Lower leg skin (tissue), 4 donors: ENCODE measurements around the gene ABCB7. TPM values are rescaled to one million over a fixed set of nuclear protein-coding genes. Genes with fewer than 3 reads are reported as not detected.
"Not testable (repeated sequence)": the region's sequence is repeated elsewhere in the genome, so short reads cannot be mapped to it uniquely, and the experiment has no call there.

Experiments used
- DNase-seq, 2 donors: peaks; one replicate each; pipeline ENCODE4 v3.0.0-alpha.2; 2019; ENCODE audit warnings: low spot score in 2 of 2
- H3K4me3 ChIP-seq: fragments of 200-600 bp; sonication (generic); 2 replicates; pipeline ENCODE4 v1.5.1; 2017; ENCODE audit warnings: mild to moderate bottlenecking, low read depth; ENCODE audit not compliant: poor library complexity, severe bottlenecking
- POLR2A ChIP-seq, 2 donors: fragments of 450-650 bp; IDR thresholded peaks; one replicate each; pipeline ENCODE4 v1.6.1; 2016 to 2017; ENCODE audit warnings: antibody characterized with exemption in 2 of 2, mild to moderate bottlenecking in 1 of 2, moderate library complexity in 1 of 2
- WGBS, 2 donors: methylation state at CpG; one replicate each; pipeline ENCODE4 v1.1.5; 2018; 5-methylcytosine and 5-hydroxymethylcytosine counted together
- intact Hi-C: fragments of 100-400 bp; cut with DNase I; formaldehyde crosslinking; loops from one replicate; pipeline ENCODE4 v1.15.0; 2023; ENCODE audit warnings: low total_unique reads
- total RNA-seq, 4 donors: library from RNA; depleted of rRNA; stranded (reverse); fragments of >200 nt; gene quantifications; one replicate each; pipeline ENCODE4 v1.1.0, GENCODE V29; 2016
- TF ChIP-seq, protein P1 (sequence below), 3 donors: fragments of 450-650 bp; IDR thresholded peaks; one replicate each; pipeline ENCODE4 v1.5.1; 2016; ENCODE audit warnings: antibody characterized with exemption in 3 of 3, mild to moderate bottlenecking in 3 of 3, moderate library complexity in 2 of 3

The ABCB7 gene
- total RNA-seq, result 10 to 100 TPM; 24.0 to 55.8 (median 46.3) TPM

DNA sequence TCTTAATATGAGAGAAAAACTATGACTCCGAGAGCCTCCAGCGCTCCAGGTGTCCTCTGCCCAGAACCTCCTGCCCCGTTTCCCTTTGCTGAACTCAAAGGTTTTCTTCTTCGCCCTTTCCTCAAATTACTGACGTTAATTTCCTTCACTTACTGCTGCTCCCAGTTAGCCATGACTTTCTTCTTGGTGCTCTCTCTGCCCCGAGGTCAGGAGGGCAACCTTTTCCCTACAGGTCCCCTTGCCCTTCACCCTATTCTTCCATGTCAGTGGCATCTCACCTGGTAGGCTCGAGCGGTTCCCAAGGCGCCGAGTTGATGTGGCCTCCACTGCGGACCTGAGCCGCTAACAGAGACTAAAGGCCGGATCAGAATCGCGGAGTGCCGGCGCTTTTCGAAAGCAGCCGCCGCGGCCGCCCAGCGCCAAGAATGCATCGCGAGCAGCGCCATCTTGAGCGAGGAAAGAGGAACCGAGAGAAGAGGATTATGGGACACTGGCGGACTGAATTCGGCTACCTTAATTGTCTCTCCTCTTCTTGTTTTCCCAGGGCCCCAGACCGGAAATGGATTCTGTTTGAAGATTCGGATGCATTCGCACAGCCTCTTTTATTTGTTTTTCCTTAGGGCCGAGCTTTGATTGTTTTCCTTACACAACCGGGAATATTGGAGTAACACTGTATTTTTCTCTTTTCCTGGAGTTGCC is at the start of gene ABCB7:
ABCB7 (minus strand) TSS at position 457 of the 699 bp plus-strand sequence; CDS start at position 446, 11 bp downstream.
- 0 to 35% methylated on average over 24 to 35 of the region's 35 CpGs for WGBS, 2 donors
- peak within 1 kb of the TSS; percentile 68 for H3K4me3 ChIP-seq
- intact Hi-C loops, result no loop called here
- no peak for TF ChIP-seq POLR2A (IDR thresholded peaks at IDR 0.05)
- TF ChIP-seq, protein P1, sequence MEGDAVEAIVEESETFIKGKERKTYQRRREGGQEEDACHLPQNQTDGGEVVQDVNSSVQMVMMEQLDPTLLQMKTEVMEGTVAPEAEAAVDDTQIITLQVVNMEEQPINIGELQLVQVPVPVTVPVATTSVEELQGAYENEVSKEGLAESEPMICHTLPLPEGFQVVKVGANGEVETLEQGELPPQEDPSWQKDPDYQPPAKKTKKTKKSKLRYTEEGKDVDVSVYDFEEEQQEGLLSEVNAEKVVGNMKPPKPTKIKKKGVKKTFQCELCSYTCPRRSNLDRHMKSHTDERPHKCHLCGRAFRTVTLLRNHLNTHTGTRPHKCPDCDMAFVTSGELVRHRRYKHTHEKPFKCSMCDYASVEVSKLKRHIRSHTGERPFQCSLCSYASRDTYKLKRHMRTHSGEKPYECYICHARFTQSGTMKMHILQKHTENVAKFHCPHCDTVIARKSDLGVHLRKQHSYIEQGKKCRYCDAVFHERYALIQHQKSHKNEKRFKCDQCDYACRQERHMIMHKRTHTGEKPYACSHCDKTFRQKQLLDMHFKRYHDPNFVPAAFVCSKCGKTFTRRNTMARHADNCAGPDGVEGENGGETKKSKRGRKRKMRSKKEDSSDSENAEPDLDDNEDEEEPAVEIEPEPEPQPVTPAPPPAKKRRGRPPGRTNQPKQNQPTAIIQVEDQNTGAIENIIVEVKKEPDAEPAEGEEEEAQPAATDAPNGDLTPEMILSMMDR (IDR thresholded peaks at IDR 0.05), result no peak
- peak; percentile 46 to 87 for DNase-seq

DNA sequence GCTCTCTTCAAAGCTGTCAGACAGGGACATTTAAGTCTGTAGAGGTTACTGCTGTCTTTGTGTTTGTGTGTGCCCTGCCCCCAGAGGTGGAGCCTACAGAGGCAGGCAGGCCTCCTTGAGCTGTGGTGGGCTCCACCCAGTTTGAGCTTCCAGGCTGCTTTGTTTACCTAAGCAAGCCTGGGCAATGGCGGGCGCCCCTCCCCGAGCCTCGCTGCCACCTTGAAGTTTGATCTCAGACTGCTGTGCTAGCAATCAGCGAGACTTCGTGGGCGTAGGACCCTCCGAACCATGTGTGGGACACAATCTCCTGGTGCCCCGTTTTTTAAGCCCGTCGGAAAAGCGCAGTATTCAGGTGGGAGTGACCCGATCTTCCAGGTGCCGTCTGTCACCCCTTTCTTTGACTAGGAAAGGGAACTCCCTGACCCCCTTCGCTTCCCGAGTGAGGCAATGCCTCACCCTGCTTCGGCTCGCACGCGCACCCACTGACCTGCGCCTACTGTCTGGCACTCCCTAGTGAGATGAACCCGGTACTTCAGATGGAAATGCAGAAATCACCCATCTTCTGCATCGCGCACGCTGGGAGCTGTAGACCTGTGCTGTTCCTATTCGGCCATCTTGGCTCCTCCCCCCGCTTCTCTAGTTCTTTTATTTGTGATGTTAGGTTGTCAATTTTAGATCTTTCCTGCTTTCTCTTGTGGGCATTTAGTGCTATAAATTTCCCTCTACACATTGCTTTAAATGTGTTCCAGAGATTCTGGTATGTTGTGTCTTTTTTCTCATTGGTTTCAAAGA is 32.5 kb upstream of the ABCB7 start:
- intact Hi-C loops, H3K4me3 ChIP-seq, DNase-seq: not testable (repeated sequence)
- WGBS, 2 donors, result 83 to 91% methylated on average over 25 to 27 of the region's 27 CpGs

GRCh38 chrX:75181721-75182120 is 25.6 kb upstream of the ABCB7 start:
- DNase-seq, result no peak
- H3K4me3 ChIP-seq, result no peak overlapping the region
- intact Hi-C loops, result no loop called here

GRCh38 chrX:75179536-75180293 is 23.6 kb upstream of the ABCB7 start:
- 86 to 94% methylated on average over 11 to 12 of the region's 25 CpGs for WGBS, 2 donors
- DNase-seq, intact Hi-C loops, H3K4me3 ChIP-seq: not testable (repeated sequence)

More at GRCh38 chrX:75181721-75182120, 25.6 kb upstream of the ABCB7 start:
- TF ChIP-seq POLR2A (IDR thresholded peaks at IDR 0.05), result no peak
- TF ChIP-seq, protein P1 (IDR thresholded peaks at IDR 0.05), result no peak

GRCh38 chrX:75172257-75172890 is 16.3 kb upstream of the ABCB7 start:
- H3K4me3 ChIP-seq, intact Hi-C loops: not testable (repeated sequence)
- 89 to 93% methylated on average over 16 of the region's 16 CpGs for WGBS, 2 donors
- DNase-seq, result peak in 1 of 2 donors; percentile 76

- no peak overlapping the region for H3K4me3 ChIP-seq
- DNase-seq, result no peak
- TF ChIP-seq, protein P1 (IDR thresholded peaks at IDR 0.05), result no peak
- no peak for TF ChIP-seq POLR2A (IDR thresholded peaks at IDR 0.05)
- 53 to 64% methylated on average over 3 of the region's 3 CpGs for WGBS, 2 donors
- intact Hi-C loops, result no loop called here
Measured at GRCh38 chrX:75158054-75158453, 2.0 kb upstream of the ABCB7 start.
